Effector memory CD8-positive, alpha-beta T cell (primary cell): ENCODE measurements around the gene XRN1.
"Not testable (repeated sequence)": the region's sequence is repeated elsewhere in the genome, so short reads cannot be mapped to it uniquely, and the experiment has no call there.

Source experiments
- ATAC-seq: fragments of 150-1000 bp; cut with Tn5 transposase; replicated peaks from 2 replicates; pipeline ENCODE4 v1.10.0; 2021; ENCODE audit warnings: mild to moderate bottlenecking, moderate library complexity
- DNase-seq, 3 experiments: peaks; one replicate each; pipeline ENCODE4 v3.0.0; 2021
- H3K27ac Mint-ChIP-seq, 2 donors: one replicate each; pipeline ENCODE4 v1.8.0; 2022; ENCODE audit warnings: mild to moderate bottlenecking in 2 of 2, mixed read lengths in 2 of 2, moderate library complexity in 2 of 2
- H3K27me3 Mint-ChIP-seq, 2 donors: one replicate each; pipeline ENCODE4 v1.8.0; 2022; ENCODE audit warnings: mixed read lengths in 2 of 2
- H3K36me3 Mint-ChIP-seq: one replicate; pipeline ENCODE4 v1.8.0; 2022; ENCODE audit warnings: mild to moderate bottlenecking, moderate library complexity, mixed read lengths; ENCODE audit not compliant: insufficient read depth
- H3K4me1 Mint-ChIP-seq, 2 donors: one replicate each; pipeline ENCODE4 v1.8.0; 2022; ENCODE audit warnings: low read depth in 2 of 2, mixed read lengths in 2 of 2
- H3K4me3 Mint-ChIP-seq, 2 donors: one replicate each; pipeline ENCODE4 v1.8.0; 2022; ENCODE audit warnings: mild to moderate bottlenecking in 2 of 2, mixed read lengths in 2 of 2, moderate library complexity in 2 of 2
- H3K9me3 Mint-ChIP-seq, 2 donors: one replicate each; pipeline ENCODE4 v1.8.0; 2022; ENCODE audit warnings: mixed read lengths in 2 of 2

The XRN1 gene

GRCh38 chr3:142417302-142417701 lies 30.5 kb downstream of the XRN1 start:
- peaks cover 86% of the 10 kb centered on the region for H3K36me3 Mint-ChIP-seq
- no peak overlapping the region for H3K27ac Mint-ChIP-seq
- no peaks in the 10 kb centered on the region for H3K9me3 Mint-ChIP-seq
- no peak overlapping the region for H3K4me3 Mint-ChIP-seq
- ATAC-seq (no peak), DNase-seq (no peak)
- no peaks in the 10 kb centered on the region for H3K27me3 Mint-ChIP-seq
- peaks cover 0 to 4% of the 10 kb centered on the region in 2 donors for H3K4me1 Mint-ChIP-seq

DNA sequence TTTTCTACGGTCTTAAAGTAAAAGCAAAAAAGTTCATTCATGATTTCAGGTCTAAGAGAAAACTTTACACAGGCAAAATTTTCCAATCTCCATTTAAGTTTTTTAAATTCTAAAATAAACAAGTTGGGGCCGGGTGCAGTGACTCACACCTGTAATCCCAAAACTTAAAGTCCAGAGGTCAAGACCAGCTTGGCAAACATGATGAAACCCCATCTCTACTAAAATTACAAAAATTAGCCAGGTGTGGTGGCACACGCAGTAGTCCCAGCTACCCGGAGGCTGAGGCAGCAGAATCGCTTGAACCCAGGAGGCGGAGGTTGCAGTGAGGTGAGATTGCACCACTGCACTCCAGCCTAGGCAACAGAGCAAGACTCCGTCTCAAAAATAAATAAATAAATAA lies 47.3 kb downstream of the XRN1 start:
- H3K4me1 Mint-ChIP-seq, H3K9me3 Mint-ChIP-seq, ATAC-seq, H3K27me3 Mint-ChIP-seq, H3K27ac Mint-ChIP-seq, H3K4me3 Mint-ChIP-seq, DNase-seq: not testable (repeated sequence)
- peaks cover 82% of the 10 kb centered on the region for H3K36me3 Mint-ChIP-seq

- H3K4me1 Mint-ChIP-seq, result no peaks in the 10 kb centered on the region
- ATAC-seq, result no peak
- peaks cover 32% of the 10 kb centered on the region for H3K36me3 Mint-ChIP-seq
- H3K27ac Mint-ChIP-seq, result no peak overlapping the region
- no peak overlapping the region for H3K4me3 Mint-ChIP-seq
- no peaks in the 10 kb centered on the region for H3K9me3 Mint-ChIP-seq
- no peaks in the 10 kb centered on the region for H3K27me3 Mint-ChIP-seq
- no peak for DNase-seq
Observed at GRCh38 chr3:142394921-142395622, 52.8 kb downstream of the XRN1 start.

DNA sequence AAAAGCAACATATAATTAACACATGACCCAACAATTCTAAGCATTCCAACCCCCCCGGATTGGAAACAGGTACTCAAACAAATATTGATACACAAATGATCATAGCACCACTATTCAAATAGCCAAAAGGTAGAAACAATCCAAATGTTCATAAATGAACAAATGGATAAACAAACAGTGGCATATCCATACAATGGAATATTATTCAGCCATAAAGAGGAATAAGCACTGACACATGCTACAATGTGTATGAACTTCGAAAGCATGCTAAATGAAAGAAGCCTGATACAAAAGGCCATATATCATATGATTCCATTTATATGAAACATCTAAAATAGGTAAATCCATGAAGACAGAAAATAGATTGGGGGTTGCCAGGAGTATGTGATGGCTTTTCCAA lies 62.8 kb downstream of the XRN1 start:
- H3K4me3 Mint-ChIP-seq, result no peak overlapping the region
- H3K4me1 Mint-ChIP-seq, result no peaks in the 10 kb centered on the region
- H3K36me3 Mint-ChIP-seq, result peaks cover 60% of the 10 kb centered on the region
- no peaks in the 10 kb centered on the region for H3K9me3 Mint-ChIP-seq
- no peaks in the 10 kb centered on the region for H3K27me3 Mint-ChIP-seq
- DNase-seq (no peak), ATAC-seq (no peak)
- H3K27ac Mint-ChIP-seq, result no peak overlapping the region

GRCh38 chr3:142374687-142375086 lies 73.2 kb downstream of the XRN1 start:
- Mint-ChIP-seq H3K4me3 (no peak overlapping the region), H3K27ac (peak overlapping the region; percentile 26 to 74), H3K9me3 (no peaks in the 10 kb centered on the region), H3K27me3 (no peaks in the 10 kb centered on the region), H3K4me1 (peaks cover 0 to 19% of the 10 kb centered on the region in 2 donors), H3K36me3 (peaks cover 50% of the 10 kb centered on the region)
- no peak for DNase-seq
- ATAC-seq, result no peak

DNA sequence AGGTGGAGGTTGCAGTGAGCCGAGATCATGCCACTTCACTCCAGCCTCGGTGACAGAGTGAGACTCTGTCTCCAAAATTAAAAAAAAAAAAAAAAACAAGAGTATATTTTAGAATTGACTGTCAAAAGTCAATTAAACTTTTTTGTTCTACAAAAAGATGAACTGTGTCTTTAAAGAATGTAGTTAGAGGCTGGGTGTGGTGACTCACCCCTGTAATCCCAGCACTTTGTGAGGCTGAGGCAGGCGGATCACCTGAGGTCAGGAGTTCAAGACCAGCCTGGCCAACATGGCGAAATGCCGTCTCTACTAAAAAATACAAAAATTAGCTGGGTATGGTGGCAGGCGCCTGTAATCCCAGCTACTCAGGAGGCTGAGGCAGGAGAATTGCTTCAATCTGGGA lies 78.3 kb downstream of the XRN1 start:
- ATAC-seq, H3K9me3 Mint-ChIP-seq, H3K27me3 Mint-ChIP-seq, H3K27ac Mint-ChIP-seq, DNase-seq, H3K4me3 Mint-ChIP-seq: not testable (repeated sequence)
- Mint-ChIP-seq H3K36me3 (peaks cover 65% of the 10 kb centered on the region), H3K4me1 (peaks cover 0 to 20% of the 10 kb centered on the region in 2 donors)

GRCh38 chr3:142366434-142366833 lies 81.4 kb downstream of the XRN1 start:
- Mint-ChIP-seq H3K36me3 (peaks cover 80% of the 10 kb centered on the region), H3K9me3 (no peaks in the 10 kb centered on the region), H3K27ac (no peak overlapping the region), H3K27me3 (no peaks in the 10 kb centered on the region), H3K4me1 (peaks cover 0 to 7% of the 10 kb centered on the region in 2 donors), H3K4me3 (no peak overlapping the region)
- ATAC-seq (no peak), DNase-seq (no peak)

DNA sequence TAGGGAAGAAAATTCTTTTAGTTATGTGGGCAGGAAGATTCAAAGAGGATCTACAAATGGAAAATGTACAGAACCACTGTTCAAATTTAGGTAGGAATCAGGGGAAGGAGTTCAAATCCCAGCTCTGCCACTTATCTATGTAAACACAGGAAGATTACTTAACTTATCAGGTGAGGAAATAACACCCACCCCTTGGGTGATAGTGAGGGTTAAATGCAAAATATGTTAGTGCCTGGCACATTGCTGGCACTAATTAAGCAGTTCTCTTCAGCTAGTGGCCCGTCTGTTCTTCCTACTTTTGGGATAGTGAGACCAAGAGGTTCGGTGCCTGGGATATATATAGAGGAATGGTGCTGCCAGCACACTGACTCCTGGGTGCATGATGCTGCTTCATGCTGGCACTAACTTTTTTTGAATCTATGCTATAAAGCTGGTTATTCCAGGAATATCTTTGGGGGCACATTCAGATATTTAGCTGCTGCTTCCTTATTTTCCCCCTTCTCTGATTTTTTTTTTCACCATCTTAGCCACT lies 83.8 kb downstream of the XRN1 start:
- no peaks in the 10 kb centered on the region for H3K9me3 Mint-ChIP-seq
- no peak for ATAC-seq
- no peak overlapping the region for H3K4me3 Mint-ChIP-seq
- H3K36me3 Mint-ChIP-seq, result peaks cover 66% of the 10 kb centered on the region
- H3K27ac Mint-ChIP-seq, result peak overlapping the region in 1 of 2 donors; percentile 33
- peaks cover 0 to 7% of the 10 kb centered on the region in 2 donors for H3K4me1 Mint-ChIP-seq
- no peak for DNase-seq
- H3K27me3 Mint-ChIP-seq, result no peaks in the 10 kb centered on the region

DNA sequence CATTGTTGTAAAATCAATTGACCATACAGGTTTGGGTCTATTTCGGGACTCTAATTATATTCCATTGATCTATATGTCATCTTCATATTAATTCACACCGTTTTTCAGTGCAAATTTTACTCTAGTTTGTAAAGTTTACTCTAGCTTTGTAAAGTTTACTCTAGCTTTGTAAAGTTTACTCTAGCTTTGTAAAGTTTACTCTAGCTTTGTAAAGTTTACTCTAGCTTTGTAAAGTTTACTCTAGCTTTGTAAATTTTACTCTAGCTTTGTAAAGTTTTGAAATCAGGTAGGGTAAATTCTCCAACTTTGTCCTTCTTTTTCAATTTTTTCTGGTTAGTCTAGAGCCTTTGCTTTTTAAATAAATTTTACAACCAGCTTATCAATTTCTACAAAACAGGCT lies 84.4 kb downstream of the XRN1 start:
- ATAC-seq, H3K4me3 Mint-ChIP-seq, H3K9me3 Mint-ChIP-seq, H3K27me3 Mint-ChIP-seq, DNase-seq, H3K4me1 Mint-ChIP-seq: not testable (repeated sequence)
- peaks cover 62% of the 10 kb centered on the region for H3K36me3 Mint-ChIP-seq
- H3K27ac Mint-ChIP-seq, result peak overlapping the region in 1 of 2 donors; percentile 33

DNA sequence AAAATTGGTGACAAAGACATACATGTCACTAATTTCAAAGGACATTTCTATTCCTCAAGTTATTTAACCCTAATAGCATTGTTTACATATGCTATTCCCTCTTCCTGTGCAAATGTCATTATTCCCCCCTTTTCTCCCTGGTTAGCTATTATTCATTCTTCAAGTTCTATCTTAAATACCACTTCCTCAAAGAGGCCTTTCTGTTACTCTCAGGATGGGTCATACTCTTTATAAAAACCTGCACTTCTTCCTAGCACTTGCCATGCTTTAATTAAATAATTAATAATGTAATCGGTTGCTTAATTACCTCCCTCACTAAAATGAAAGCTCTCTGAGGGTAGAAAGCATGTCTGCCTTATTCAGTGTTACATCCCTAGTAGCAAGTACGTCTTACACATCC lies 88.5 kb downstream of the XRN1 start:
- Mint-ChIP-seq H3K27ac (peak overlapping the region in 1 of 2 donors; percentile 32), H3K9me3 (no peaks in the 10 kb centered on the region), H3K36me3 (peaks cover 73% of the 10 kb centered on the region), H3K4me3 (no peak overlapping the region), H3K4me1 (no peaks in the 10 kb centered on the region), H3K27me3 (no peaks in the 10 kb centered on the region)
- ATAC-seq (no peak), DNase-seq (no peak)

DNA sequence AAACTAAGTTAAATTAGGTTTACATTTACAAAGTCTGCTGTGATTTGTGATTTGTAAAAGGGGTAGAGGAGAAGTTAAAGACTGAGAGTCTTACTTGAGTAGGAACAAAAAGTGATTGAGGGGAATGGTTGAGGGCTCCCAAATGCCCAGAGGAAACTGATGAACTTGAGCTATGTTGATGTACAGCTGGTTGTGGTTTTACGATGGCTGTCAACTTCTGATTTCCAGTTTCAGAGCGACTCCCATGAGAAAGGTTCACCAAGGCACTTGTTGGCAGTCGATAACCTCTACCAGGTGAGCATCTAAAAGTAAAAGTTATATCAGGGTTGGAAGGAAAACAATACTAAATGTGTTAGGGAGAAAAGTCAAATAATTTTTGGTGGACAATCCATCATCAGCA lies 91.0 kb downstream of the XRN1 start:
- peaks cover 68% of the 10 kb centered on the region for H3K36me3 Mint-ChIP-seq

GRCh38 chr3:142355692-142356091 lies 92.1 kb downstream of the XRN1 start:
- H3K27ac Mint-ChIP-seq, result no peak overlapping the region
- peaks cover 64% of the 10 kb centered on the region for H3K36me3 Mint-ChIP-seq
- H3K27me3 Mint-ChIP-seq, result no peaks in the 10 kb centered on the region
- ATAC-seq, result no peak
- no peaks in the 10 kb centered on the region for H3K4me1 Mint-ChIP-seq
- H3K4me3 Mint-ChIP-seq, result no peak overlapping the region
- DNase-seq, result no peak
- H3K9me3 Mint-ChIP-seq, result no peaks in the 10 kb centered on the region

More for the DNA sequence above, 91.0 kb downstream of the XRN1 start:
- DNase-seq (no peak), ATAC-seq (no peak)
- Mint-ChIP-seq H3K9me3 (no peaks in the 10 kb centered on the region), H3K4me1 (no peaks in the 10 kb centered on the region), H3K27ac (no peak overlapping the region), H3K4me3 (no peak overlapping the region), H3K27me3 (no peaks in the 10 kb centered on the region)

DNA sequence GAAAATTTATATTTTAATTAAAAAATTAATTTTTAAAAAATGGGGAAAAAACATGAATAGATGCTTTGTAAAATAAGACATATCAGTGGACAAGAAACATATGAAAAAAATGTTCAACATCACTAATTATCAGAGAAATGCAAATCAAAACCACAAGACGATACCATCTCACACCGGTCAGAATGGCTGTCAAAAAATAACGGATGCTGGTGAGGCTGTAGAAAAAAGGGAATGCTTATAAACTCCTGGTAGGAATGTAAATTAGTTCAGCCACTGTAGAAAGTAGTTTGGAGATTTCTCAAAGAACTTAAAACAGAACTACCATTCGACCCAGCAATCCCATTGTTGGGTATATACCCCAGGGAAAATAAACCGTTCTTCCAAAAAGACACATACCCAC lies 93.8 kb downstream of the XRN1 start:
- H3K27me3 Mint-ChIP-seq, result no peaks in the 10 kb centered on the region
- H3K36me3 Mint-ChIP-seq, result peaks cover 57% of the 10 kb centered on the region
- H3K9me3 Mint-ChIP-seq, result no peaks in the 10 kb centered on the region
- H3K27ac Mint-ChIP-seq, result no peak overlapping the region
- no peak for DNase-seq
- no peak overlapping the region for H3K4me3 Mint-ChIP-seq
- H3K4me1 Mint-ChIP-seq, result no peaks in the 10 kb centered on the region
- no peak for ATAC-seq

- Mint-ChIP-seq H3K4me3 (no peak overlapping the region), H3K9me3 (no peaks in the 10 kb centered on the region), H3K27me3 (no peaks in the 10 kb centered on the region), H3K36me3 (peaks cover 63% of the 10 kb centered on the region), H3K4me1 (no peaks in the 10 kb centered on the region), H3K27ac (no peak overlapping the region)
- DNase-seq, result no peak
- no peak for ATAC-seq
Observed at GRCh38 chr3:142353571-142353970, 94.3 kb downstream of the XRN1 start.
